Measurements from ENCODE around the gene MOSPD2.

- TF ChIP-seq EGR1 (IDR thresholded peaks at IDR 0.05) (peak; percentile 71; the same call in 1 of the 2 replicates), TCF12 (IDR thresholded peaks at IDR 0.05; ENCODE audit: low read depth) (peak; percentile 21; the same call in 1 of the 2 replicates), MAX (IDR thresholded peaks at IDR 0.05) (peak; percentile 85), EP300 (IDR thresholded peaks at IDR 0.05; ENCODE audit: borderline replicate concordance) (no peak), TEAD4 (IDR thresholded peaks at IDR 0.05) (no peak), USF1 (IDR thresholded peaks at IDR 0.05) (peak; percentile 58), REST (IDR thresholded peaks at IDR 0.05; ENCODE audit: low read depth) (no peak), CREB1 (IDR thresholded peaks at IDR 0.05; ENCODE audit: low read depth) (no peak), ZBTB7A (IDR thresholded peaks at IDR 0.05; ENCODE audit: low read depth) (no peak), CEBPB (IDR thresholded peaks at IDR 0.05) (peak; percentile 58; the same call in 1 of the 2 replicates), YY1 (IDR thresholded peaks at IDR 0.05; ENCODE audit: low read depth) (no peak), NFIC (IDR thresholded peaks at IDR 0.05) (no peak), RAD21 (IDR thresholded peaks at IDR 0.05; ENCODE audit: low read depth) (no peak), TAF1 (IDR thresholded peaks at IDR 0.05; ENCODE audit: low read depth) (peak; percentile 36; the same call in 1 of the 2 replicates)
Measured at GRCh38 chrX:14872851-14873675, at the start of gene MOSPD2, which contains the start of gene FANCB.

Data from Ishikawa (cell line).